Measurements from ENCODE around the gene TRPC4.

The TRPC4 gene

DNA sequence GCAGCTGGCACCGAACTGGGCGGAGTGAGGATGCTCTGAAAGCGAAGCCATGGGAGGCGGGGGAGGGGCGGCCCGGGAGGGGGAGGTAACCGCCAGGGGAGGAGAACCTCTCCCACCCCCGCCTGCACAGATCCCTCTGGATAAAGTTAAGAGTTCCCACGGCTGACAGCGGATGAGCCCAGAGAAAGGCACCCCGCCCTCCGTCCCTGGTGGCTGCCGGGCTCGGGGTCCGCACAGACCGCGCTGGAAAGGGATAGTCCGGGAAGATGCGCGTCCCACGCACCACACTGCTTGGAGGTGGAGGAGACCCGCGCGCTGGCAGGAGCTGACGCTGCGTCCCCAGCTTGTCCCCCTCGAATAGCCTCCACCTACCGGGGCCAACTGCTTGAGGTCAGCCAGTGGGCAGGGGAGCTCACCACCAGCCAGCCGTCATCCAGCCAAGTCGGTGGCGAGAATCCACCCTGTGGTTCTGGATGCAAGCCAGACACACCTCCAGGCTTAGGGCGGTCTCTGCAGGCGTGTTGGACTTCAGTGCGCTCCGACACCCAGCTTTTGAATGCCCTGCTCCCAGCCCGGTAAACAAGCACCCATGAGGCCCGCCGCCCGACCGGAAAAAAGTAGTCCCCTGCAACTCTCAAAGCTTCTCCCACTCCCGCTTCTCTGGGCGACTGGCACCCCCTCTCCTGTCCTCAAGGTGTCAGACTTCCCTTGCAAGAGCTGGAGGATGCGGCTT is at the start of gene TRPC4:
TRPC4 (minus strand) TSS at position 17 of the 733 bp plus-strand sequence. CDS start 86,439 bp downstream, outside the sequence.
- DNase-seq = peak; percentile 23

DNA sequence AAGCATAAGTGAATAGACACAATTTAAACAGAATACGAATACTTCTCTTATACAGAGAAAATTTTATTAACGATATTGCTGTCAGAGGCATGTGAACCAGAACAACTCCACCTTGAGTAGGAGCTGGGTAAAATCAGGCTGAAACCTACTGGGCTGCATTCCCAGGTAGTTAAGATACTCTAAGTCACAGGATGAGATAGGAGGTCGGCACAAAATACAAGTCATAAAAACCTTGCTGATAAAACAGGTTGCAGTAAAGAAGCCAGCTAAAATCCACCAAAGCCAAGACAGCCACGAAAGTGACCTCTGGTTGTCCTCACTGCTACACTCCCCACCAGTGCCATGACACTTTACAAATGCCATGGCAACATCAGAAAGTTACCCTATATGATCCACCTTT is 49.2 kb upstream of the TRPC4 start:
- no peak for DNase-seq

DNA sequence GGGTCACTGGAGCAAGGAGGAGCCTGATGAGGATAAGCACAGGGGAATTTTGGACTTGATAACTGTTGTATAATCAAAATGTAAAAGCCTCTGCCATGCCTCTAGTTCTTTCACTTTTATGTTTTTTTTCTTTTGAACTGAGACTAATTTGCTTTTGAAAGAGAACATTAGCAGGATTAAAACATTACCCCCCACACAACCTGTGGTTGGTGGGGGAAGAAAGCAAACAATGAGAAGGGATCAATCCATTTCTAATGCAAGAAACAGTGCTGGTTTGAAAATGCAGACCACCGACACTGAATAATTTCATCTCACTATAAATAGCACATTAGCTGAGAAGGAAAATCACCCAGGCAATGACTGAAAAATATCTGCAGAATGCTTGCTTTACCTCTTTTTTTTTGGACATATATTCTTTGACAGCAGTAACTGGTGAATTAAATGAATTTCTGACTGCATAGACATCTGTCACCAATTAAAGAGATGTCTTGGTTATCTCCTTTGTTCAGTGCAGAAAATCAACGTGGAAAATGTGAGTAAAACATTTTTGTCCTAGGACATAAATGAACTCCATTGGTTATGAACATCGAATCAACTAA is 48.6 kb upstream of the TRPC4 start:
- DNase-seq = no peak

DNA sequence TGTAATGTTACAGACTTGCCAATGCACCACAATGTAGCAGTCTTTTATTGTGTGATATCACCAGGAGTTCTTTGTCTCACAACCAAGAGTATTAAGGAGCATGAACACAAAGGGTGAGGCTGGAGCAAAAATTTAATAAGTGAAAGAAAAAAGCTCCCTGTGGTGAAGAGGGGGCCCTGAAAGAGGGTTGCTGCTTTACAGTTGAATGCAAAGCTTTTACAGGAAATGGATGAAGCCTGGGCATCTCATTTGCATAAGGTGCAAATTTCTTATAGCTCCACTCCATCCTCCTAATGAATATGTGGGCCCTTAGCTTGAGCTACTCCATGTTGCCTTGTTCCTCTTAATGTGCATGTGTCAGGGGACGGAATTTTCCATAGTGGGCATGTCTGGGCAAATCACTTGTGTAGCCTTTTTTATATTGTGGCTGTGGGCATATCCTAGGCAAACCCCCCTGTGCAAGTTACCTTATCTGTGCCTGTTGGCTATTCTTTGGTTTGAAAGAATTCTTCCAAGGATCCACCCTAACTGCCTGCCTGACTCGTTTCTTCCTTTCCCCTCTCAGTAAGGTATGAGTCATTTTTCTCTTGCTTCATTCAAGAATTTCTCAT is 45.3 kb upstream of the TRPC4 start:
- no peak for DNase-seq

DNA sequence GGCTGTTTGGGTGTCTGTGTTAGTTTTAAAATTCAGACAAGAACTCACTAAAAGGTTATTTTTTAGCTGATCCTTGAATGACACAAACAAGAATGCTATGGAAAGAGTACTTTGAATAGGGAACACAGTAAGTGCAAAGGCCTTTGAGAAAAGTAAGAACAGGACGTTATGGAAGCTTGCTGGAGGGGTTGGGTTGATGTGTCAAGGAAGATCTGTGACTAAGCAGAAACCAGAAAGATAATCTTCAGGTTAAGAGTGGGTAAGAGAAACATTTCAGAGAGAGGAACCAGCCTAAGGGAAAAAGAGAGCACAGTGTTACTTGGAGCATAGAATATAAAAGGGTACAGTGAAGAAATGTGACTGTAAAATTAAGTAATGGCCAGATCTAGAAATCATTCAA is 41.2 kb upstream of the TRPC4 start:
- DNase-seq = no peak

DNA sequence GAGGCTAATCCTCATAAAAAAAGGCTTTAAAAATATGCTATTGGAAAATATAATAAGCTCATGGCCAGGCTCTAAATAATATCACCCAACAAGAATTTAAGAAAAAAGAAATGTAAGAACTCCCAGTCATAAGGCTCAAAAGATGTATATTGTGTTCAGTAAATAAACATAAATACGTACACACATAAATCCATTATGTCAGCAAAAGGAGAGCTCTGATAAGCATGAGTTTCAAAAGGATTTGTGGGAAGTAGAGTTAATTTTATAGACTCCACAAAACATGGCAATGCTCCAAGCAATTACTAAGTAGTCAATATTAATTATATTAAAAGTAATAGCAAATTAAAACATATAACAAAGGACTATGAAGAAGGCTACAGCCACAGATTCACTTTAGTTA is 37.3 kb upstream of the TRPC4 start:
- no peak for DNase-seq

DNA sequence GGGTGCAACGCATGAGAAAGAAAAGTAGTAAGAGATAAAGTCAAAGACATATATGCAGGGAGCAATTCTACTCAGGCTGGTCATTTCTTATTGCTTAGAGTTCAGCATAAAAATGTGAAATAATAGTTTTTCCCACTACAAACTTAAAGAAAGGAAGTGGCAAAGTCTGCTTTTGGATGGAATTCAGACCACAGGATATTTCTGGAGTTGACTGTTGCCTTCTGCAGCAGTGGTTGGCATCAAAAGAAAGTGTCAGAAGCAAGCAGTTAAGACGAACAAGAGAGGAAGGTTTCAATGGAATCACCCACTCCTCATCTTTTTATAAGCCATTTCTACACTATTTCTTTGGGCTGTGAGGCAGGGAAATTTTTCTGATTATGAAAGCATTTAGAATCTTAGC is 36.2 kb upstream of the TRPC4 start:
- DNase-seq = no peak

DNA sequence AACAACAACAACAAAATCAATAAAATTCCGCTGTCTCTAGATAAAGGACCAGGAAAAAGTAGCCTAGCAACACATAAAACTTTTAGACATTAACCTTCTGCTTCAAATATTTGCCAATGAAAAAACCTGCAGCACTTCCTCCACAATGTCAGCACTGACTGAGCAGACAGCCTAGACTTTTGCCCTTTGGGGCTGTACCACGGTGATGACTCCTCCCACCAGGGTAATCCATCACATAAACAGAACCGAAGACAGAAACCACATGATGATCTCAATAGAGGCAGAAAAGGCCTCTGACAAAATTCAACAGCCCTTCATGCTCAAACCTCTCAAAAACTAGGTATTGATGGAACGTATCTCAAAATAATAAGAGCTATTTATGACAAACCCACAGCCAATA is 30.2 kb upstream of the TRPC4 start:
- no peak for DNase-seq

DNA sequence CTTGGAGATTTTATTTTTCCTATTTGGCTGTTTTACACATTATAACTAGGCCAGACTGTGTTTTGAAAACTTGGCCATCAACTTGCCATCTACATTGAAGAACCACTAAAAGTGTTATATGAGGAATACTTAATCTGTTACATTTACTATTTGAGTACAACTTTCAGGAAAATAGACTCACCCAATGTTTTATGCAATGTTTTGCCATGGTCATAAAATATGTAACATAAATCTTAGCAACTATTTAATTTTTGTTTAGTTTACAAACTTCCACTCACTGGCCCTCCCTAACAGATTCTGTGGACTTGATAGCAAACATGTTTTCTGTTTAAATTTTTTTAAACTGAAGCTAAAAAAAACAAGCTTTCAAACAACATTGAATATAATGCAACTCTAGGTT is 23.7 kb upstream of the TRPC4 start:
- DNase-seq = no peak

DNA sequence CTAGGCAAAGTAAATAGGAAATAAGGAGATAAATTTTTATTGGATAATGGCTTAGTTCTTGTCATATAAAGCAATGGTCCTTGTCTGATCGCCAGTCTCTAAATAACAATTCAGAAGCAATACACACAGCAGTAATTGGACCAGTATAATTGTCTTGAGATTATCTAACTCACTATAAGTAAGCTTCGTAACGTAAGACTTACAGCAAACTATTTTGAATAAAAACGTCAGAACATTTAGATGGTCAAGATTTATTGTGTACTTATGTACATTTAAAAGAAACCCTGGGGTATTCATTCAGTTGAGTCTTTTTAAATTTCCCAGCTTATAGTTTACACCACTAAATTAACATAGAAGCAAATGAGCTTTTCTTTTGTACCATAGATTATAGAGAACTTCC is 20.2 kb upstream of the TRPC4 start:
- no peak for DNase-seq

DNA sequence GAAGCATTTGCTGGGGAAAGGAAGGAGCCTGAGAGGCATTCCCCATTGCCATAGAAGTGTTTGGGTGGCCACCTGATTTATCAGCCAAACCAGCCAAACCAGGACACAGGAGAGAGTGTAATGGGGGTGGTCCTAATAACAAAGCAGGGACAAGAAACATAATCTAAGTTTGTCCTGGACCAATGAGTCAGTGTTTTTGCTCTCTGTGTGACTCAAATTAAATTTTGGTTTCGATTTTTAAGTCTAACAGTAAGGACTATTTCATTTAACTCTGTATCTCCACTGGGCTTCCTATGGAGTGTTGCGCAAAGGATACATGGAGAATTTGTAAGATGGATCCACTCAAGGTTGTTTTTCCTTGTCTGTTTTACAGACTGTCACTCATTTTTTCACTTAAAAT is 19.5 kb upstream of the TRPC4 start:
- DNase-seq = no peak

DNA sequence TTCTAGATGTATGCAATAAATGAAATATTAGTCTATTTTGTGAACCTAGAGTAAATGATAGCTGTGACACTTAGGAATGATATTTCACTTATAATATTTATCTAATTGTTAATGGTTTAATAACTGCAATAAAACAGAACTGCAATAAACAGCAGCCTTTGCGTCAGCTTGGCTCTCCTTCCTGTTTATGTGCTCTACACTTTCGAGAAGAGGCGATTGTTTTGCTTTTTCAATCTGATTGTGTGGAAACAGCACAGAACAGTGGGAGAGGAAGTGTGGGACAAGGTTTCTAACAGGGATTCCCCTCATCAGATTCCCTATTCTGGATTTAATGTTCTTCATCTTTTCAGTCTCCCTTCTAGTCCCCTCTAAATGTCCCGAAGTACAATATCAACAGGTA is 17.3 kb upstream of the TRPC4 start:
- DNase-seq = no peak

DNA sequence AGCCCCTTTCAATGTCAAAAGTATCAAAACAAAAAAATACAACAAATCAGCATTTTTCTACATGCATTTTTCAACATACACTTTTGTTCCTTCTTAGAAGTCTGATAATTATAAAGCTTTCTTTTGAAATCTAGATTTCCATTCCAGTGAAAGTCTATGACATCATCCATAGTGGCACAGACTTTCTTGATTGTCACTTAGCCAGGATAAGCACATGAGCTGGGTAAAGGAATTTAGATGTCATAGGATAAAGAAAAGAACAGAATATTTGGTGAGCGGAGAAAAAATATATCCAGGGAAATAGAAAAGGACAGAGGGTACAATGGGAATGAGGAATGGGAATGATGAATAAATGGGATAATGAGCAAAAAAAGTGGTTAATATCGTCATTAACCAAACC is 15.1 kb upstream of the TRPC4 start:
- DNase-seq = no peak

DNA sequence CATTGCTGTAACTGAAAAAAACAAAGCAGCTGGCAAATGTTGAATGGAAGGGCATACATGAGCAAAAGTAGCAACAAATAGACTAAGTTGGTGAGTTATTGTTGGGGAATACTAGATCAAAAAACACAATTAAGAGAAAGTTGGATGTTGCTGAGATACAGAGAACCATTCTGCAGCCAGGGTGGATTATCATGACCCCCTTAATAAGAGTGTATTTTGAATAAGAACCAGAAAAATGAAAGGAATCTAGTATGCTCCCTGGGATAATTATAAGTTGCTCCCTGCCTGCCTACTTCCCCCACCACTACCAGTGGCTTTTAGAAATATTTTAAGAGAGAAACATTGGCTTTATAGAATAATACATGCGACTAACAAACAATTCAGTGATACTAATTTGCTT is 14.5 kb upstream of the TRPC4 start:
- no peak for DNase-seq

DNA sequence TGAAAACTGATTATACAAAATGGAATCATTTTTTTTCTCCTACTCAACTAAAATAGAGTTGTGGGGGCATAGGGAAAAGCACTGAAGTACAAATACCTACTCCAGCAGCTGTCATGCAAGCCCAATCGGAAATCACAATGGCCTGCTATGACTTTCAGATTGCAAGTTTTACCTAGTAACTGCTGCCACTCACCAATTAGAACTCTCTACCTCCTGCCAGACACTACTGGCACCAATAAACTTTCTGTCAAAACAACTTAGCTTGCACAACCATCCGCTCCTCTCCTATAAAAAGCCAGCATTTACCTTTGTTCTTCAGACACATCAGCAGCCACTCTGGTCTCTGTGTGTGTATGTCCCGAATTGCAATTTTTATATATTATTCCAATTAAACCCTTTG is 9.3 kb upstream of the TRPC4 start:
- DNase-seq = no peak

DNA sequence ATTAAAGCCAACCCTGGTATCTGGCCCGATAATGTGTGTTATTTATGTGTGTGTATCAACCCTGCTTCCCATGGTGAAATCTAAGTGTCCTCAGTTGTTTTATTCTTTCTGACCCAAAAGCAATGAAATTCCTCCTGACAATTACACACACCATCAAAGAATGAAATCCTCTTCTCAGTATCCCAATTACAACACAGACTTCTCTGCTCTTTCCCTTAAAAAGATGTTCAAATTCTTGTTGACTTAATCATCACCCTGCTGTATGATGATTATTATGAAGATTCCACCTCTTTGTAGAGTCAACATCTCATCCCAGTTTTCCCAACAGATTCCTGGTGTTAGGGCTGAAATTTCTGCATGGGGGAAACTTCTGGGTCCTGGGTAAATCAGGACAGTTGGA is 8.9 kb upstream of the TRPC4 start:
- no peak for DNase-seq

DNA sequence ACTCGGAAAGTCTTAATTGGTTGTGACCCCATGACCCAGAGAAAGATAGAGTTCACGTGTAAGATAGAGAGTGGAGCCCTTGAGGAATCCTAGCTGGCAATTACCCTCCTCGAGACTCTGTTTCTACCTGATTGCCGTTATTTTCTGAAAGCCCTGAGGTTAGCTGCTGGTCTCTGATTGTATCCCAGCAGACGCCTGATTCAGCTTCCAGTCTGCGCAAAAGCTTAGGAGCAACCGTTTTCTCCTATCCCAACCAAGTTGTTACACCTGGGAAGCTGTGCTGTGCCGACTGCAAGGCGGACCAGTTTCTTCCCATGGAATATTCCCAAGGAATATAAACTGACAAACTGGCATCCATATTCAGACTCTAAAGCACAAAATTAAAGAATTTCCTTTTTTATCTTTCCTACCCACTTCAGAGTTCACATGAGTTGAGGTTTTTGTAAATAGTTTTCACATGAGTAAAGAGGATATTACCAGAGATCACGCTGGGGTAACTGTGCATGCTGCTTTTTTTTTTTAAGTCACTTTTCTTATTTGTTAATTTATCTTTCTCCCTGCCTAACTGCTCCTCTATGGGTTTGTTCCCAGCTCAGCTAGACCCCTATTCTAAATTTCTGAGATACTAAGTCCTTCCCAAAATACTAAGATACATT is 1.5 kb upstream of the TRPC4 start:
- DNase-seq = no peak

DNA sequence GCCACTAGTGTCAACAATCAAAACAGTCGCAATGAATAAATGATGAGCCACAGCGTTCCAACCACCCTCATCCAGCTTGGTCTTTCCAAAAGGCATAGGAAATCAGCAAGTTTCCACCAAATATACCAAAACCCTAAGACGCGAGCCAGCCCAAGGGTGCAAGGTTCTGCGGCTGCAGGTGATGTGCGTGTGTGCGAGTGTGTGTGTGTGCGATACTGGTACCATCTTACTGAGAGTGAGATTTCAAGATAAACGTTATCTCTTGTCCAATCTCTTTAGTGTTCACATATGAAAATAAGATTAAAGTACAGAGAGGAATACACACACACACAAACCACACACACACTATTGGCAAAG is 895 bp upstream of the TRPC4 start:
- no peak for DNase-seq

DNA sequence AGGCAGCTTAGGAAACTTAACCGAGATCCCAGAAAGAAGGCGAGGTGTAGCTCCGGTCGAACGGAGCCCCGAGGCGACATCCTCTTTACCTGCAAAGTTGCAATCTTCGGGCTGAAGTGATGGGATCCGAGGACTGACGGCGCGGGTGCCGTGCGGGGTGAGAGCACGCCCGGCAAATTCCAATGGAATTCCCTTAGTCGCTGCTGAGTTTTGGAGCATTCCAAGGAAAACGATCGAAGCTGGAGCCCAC is 141 bp downstream of the TRPC4 start:
- DNase-seq = no peak

DNA sequence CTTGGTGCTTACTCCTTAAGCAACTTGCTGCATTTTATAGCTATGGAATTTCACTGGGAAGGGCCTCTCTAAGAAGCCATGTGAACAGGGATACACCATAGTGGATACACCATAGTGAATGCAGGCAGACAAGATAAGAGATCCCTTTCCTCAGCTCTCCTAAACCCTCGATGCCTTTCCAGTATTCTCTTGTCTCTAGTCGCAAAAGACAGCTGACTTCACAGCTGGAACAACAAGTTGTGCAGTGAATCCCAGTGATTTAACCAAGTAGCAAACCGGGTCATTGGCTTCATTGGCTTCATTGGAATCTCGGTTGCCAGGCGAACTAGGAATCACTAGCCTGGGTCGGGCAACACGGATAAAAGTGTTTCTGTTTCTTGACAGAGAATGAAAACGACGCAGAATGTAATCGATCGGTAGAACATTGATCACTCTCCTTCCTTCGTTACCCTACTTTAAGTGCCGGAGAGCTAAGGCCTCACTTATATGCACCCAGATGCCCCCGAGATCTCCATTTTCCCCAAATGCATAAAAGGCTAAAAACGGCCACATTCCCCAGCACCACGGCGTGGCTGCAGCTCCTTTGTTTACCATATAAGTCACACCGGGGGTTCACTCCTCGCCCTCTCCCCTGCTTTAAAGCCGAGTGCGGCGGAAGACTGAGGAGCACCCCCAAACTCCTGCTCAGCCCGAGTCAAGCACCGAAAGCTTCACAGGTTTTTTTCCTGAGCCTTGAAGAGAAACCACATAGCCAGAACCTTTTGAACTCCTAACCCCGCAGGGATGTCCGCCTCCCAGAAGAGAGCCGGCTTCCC is 674 bp downstream of the TRPC4 start:
- no peak for DNase-seq

DNA sequence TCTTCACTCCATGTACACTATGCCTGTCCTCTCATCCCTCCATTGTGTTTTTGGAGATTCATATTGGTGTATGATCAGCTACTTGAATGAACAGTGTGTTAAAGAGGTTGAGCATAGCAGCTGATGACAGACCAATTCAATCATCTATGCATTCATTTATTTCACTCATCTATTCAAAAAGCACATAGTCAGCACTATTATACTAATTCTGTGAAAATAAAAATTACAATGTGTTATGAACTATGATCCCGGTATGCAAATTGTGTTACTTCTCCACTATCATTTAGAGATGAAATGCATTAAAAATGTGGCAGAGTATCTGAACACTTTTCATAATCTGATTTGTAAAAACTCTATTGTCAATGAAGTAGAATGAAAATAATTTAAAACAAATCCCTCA is 5.9 kb downstream of the TRPC4 start:
- no peak for DNase-seq

DNA sequence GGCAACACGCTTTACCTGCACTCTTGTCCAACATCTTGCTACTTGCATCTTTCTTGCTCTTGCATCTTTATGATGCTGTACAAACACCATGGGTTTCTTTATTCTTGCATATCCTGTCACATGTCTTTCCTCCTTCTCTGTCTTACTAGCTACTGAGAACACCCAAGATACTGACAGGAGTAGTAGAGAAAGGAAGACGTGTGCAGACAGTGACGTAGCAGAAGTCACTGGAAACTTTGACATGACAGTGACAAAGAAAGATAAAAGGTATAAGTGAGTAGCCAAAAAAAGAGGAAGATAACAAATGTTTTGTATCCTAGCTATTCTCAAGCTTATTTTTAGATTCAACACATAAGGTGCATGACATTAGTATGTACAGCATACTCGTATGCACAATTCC is 34.2 kb downstream of the TRPC4 start:
- no peak for DNase-seq

DNA sequence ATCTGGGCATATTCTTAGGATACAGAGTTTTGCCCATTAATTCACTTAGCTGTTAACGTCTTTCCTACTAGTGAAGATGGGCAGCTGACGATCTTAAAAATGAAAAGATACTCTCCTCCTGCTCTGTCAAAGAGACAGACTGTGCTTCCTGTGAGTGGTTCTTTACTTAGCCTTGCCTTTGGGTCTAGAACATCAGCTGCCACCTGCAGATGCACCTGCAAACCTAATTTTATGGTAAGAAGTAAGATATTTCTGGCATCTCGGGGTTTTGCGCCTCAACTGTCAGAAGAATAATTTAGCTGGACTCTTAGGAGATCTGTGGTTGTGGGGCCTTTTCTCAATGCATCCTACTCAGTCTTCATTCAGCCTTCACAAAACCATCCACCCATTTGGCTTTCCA is 36.2 kb downstream of the TRPC4 start:
- no peak for DNase-seq

DNA sequence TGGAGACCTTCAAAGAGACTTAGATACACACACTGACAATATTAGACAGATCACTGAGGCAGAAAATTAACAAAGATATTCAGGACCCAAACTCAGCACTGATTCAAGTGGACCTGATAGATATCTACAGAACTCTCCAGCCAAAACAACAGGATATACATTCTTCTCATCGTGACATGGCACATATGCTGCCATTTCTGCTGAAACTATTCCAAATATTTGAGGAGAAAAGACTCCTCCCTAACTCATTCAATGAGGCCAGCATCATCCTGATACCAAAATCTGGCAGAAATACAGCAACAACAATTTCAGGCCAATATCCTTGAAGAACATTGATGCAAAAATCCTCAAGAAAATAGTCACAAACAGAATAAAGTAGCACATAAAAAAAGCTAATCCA is 53.3 kb downstream of the TRPC4 start:
- no peak for DNase-seq
